Thyroid gland (tissue), 4 donors: ENCODE results near the gene BCR. TPM values are rescaled to one million over a fixed set of nuclear protein-coding genes. Genes with fewer than 3 reads are reported as not detected.

ENCODE experiments used
- DNase-seq, 2 donors: peaks; one replicate each; pipeline ENCODE4 v3.0.0-alpha.2; 2019
- H3K27ac ChIP-seq, 3 donors: fragments of 200-600 bp; sonication (generic); 1 replicate in 2 of 3; 2 replicates in 1 of 3; pipeline ENCODE4 v1.5.1; 2016 to 2019; ENCODE audit warnings: mild to moderate bottlenecking in 1 of 3, moderate library complexity in 1 of 3
- H3K27me3 ChIP-seq: fragments of 200-600 bp; sonication (generic); one replicate; pipeline ENCODE4 v1.5.1; 2019
- H3K36me3 ChIP-seq, 2 donors: fragments of 200-600 bp; sonication (generic); one replicate each; pipeline ENCODE4 v1.5.1; 2016 to 2019
- H3K4me1 ChIP-seq, 2 donors: fragments of 200-600 bp; sonication (generic); one replicate each; pipeline ENCODE4 v1.5.1; 2017 to 2019
- H3K4me3 ChIP-seq, 3 donors: fragments of 200-600 bp; sonication (generic); replicated peaks in 1 of 3; 1 replicate in 2 of 3; 2 replicates in 1 of 3; pipeline ENCODE4 v1.5.1; 2016; ENCODE audit warnings: mild to moderate bottlenecking in 1 of 3
- H3K9me3 ChIP-seq: fragments of 200-600 bp; sonication (generic); one replicate; pipeline ENCODE4 v1.5.1; 2017
- CTCF ChIP-seq, 6 experiments: fragments of 200-600 bp in 3 of 6; fragments of 450-650 bp in 3 of 6; sonication (generic) in 3 of 6; IDR thresholded peaks; one replicate each; pipeline ENCODE4 v1.5.1; 2016 to 2019; ENCODE audit warnings: antibody characterized with exemption in 6 of 6, mild to moderate bottlenecking in 2 of 6, inconsistent platforms in 1 of 6, moderate library complexity in 1 of 6
- POLR2A ChIP-seq, 2 donors: fragments of 450-650 bp; IDR thresholded peaks; one replicate each; pipeline ENCODE4 v1.6.1; 2017; ENCODE audit warnings: antibody characterized with exemption in 2 of 2, mild to moderate bottlenecking in 2 of 2, moderate library complexity in 1 of 2
- WGBS, 2 donors: methylation state at CpG; one replicate each; pipeline ENCODE4 v1.1.5; 2017; 5-methylcytosine and 5-hydroxymethylcytosine counted together
- intact Hi-C: fragments of 100-400 bp; cut with DNase I; formaldehyde crosslinking; loops from one replicate; pipeline ENCODE4 v1.15.1; 2023
- total RNA-seq, 4 donors: library from RNA; depleted of rRNA; stranded (reverse); fragments of >200 nt; gene quantifications; one replicate each; pipeline ENCODE4 v1.2.3, GENCODE V29; 2016

BCR gene
- total RNA-seq, 4 donors from 2014 or later, result 80.1 to 127 (median 87.7) TPM

- intact Hi-C loops, result no loop called here
- DNase-seq, result no peak
- no peaks in the 10 kb centered on the region for H3K27me3 ChIP-seq
- no peaks in the 10 kb centered on the region for H3K36me3 ChIP-seq
- no peak overlapping the region for H3K4me3 ChIP-seq
- H3K27ac ChIP-seq, result peak overlapping the region in 2 of 3 donors; percentile 38 to 47
- TF ChIP-seq POLR2A (IDR thresholded peaks at IDR 0.05) (no peak), CTCF (IDR thresholded peaks at IDR 0.05) (no peak)
- WGBS, 2 donors, result 81 to 94% methylated on average over 10 of the region's 10 CpGs
- H3K9me3 ChIP-seq, result no peaks in the 10 kb centered on the region
- H3K4me1 ChIP-seq, result peaks cover 33 to 68% of the 10 kb centered on the region in 2 donors
Observed at GRCh38 chr22:23237841-23238240, 57.5 kb downstream of the BCR start.

DNA sequence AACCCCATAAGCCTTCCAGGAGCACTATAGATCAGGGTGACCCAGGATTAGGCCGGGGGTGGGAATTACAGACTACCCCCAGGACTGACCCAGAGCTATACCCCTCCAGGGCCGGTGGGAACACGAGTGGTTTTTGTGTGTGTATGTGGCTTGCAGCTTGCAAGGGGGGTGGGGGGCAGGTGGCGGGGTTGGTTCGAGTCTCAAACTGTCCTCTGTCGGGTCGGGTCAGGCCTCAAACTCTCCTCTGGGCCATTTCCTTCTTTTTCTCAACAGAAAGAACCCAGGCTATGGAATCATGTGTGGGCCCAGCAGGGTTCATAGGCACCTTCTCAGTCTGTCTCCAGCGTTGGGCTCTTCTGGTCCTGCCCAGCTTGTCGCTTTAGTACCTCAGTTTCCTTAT lies 58.4 kb downstream of the BCR start:
- H3K4me3 ChIP-seq, result no peak overlapping the region
- H3K27me3 ChIP-seq, result no peaks in the 10 kb centered on the region
- no peaks in the 10 kb centered on the region for H3K9me3 ChIP-seq
- intact Hi-C loops, result no loop called here
- no peaks in the 10 kb centered on the region for H3K36me3 ChIP-seq
- H3K4me1 ChIP-seq, result peaks cover 32 to 68% of the 10 kb centered on the region in 2 donors
- DNase-seq, result no peak
- TF ChIP-seq CTCF (IDR thresholded peaks at IDR 0.05) (no peak), POLR2A (IDR thresholded peaks at IDR 0.05) (no peak)
- WGBS, 2 donors, result 93 to 95% methylated on average over 9 of the region's 9 CpGs
- no peak overlapping the region for H3K27ac ChIP-seq

DNA sequence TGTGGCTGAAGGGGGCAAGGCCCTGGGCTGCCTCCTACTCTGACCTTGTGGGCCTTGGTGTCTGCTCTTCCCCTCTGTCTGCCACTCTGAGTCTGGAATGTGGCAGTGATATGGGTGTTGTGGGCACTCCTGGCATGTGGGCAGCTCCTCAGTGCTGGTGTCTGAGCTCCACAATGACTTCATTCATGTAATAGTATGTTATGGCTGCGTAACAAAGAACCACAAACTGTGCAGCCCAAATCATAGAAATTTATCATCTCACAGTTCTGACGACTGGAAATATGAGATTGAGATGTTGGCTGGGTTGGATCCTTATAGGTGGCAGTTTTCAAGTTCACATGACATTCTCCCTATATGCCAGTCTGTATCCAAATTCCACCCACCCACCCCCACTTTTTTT lies 59.1 kb downstream of the BCR start:
- WGBS, 2 donors, result 100% methylated on average over 2 of the region's 2 CpGs
- Histone ChIP-seq H3K27ac (no peak overlapping the region), H3K27me3 (no peaks in the 10 kb centered on the region), H3K36me3 (no peaks in the 10 kb centered on the region), H3K4me1 (peaks cover 25 to 65% of the 10 kb centered on the region in 2 donors), H3K4me3 (no peak overlapping the region), H3K9me3 (no peaks in the 10 kb centered on the region)
- no peak for DNase-seq
- TF ChIP-seq CTCF (IDR thresholded peaks at IDR 0.05) (no peak), POLR2A (IDR thresholded peaks at IDR 0.05) (no peak)
- intact Hi-C loops, result no loop called here

DNA sequence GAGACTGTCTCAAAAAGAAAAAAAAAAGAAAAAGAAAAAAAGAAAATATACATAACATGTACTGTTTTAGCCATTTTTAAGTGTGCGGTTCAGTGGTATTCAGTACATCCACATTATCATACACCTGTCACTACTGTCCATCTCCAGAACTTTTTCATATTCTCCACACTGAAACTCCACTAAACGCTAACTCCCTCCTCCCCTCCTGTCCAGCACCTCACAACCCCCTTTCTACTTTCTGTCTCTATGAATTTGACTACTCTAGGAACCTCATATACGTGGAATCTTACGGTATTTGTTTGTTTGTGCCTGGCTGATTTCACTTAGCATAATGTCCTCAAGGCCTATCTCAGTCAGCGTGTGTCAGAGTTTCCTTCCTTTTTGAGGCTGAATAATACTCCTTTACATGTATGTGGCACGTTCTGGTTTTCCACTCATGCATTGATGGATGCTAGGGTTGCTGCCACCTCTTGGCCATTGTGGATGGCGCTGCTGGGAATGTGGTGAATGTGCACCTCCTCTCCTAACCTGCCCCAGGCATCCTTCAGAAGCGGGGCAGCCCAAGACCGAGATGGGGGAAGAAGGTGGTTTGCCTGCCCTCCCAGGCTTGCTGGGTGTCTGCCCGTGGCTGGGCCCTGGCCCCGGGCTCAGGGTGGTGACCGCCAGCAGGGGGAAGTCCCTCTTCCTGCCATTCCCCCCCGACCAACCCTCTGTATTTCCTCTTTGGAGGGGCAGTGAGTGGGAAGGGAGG lies 60.5 kb downstream of the BCR start:
- H3K27ac ChIP-seq, result no peak overlapping the region
- H3K36me3 ChIP-seq, result no peaks in the 10 kb centered on the region
- H3K27me3 ChIP-seq, result no peaks in the 10 kb centered on the region
- TF ChIP-seq POLR2A (IDR thresholded peaks at IDR 0.05), result no peak
- peak in 3 of 6 experiments; percentile 5 to 23 (median 19) for TF ChIP-seq CTCF (IDR thresholded peaks at IDR 0.05)
- H3K9me3 ChIP-seq, result no peaks in the 10 kb centered on the region
- peaks cover 21 to 52% of the 10 kb centered on the region in 2 donors for H3K4me1 ChIP-seq
- intact Hi-C loops, result no loop called here
- no peak for DNase-seq
- no peak overlapping the region for H3K4me3 ChIP-seq
- WGBS, 2 donors, result 71 to 81% methylated on average over 8 to 13 of the region's 13 CpGs
